Jurkat, Clone E6-1 (cell line): ENCODE measurements around the gene TSEN34.
"Not testable (repeated sequence)": the region's sequence is repeated elsewhere in the genome, so short reads cannot be mapped to it uniquely, and the experiment has no call there.

Experiments
- DNase-seq: peaks from one replicate; pipeline ENCODE4 v3.0.0-alpha.2; 2011; ENCODE audit warnings: low read depth, low spot score
- H3K4me3 ChIP-seq: 2 replicates; pipeline ENCODE4 v1.5.1; 2011; ENCODE audit warnings: mild to moderate bottlenecking, low read length, control low read depth, moderate library complexity

The TSEN34 gene

GRCh38 chr19:54204767-54205468 is 13.8 kb downstream of the TSEN34 start:
- no peak overlapping the region for H3K4me3 ChIP-seq

GRCh38 chr19:54206030-54206830 is 15.1 kb downstream of the TSEN34 start:
- no peak for DNase-seq
- H3K4me3 ChIP-seq = no peak overlapping the region

More at GRCh38 chr19:54204767-54205468, 13.8 kb downstream of the TSEN34 start:
- DNase-seq = no peak

DNA sequence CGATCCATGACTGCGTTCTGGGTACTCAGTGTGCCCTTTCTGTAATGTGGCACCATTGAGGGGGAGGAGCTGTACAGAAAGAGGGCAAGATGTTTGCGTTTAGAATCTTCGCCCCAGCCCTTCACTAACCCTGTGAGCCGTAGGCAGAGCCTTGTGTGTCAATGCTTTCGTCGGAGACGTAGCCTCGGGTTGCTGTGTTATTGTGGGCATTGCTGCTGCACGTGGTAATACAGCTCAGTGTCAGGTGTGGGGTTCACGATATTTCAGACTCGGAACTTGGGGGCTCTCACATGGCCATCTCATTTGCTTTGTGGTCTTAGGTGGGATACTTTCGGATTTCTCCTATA is 15.7 kb downstream of the TSEN34 start:
- H3K4me3 ChIP-seq = no peak overlapping the region
- no peak for DNase-seq

- not testable (repeated sequence) for DNase-seq, H3K4me3 ChIP-seq
These were observed 16.1 kb downstream of the TSEN34 start for GRCh38 chr19:54207193-54207592.

GRCh38 chr19:54207676-54207982 is 16.5 kb downstream of the TSEN34 start:
- no peak overlapping the region for H3K4me3 ChIP-seq
- no peak for DNase-seq

GRCh38 chr19:54207983-54208783 is 17.1 kb downstream of the TSEN34 start:
- peak; percentile 84 for DNase-seq
- no peak overlapping the region for H3K4me3 ChIP-seq

- no peak overlapping the region for H3K4me3 ChIP-seq
- DNase-seq = no peak
These were observed 17.6 kb downstream of the TSEN34 start for GRCh38 chr19:54208784-54209057.

- no peak for DNase-seq
- H3K4me3 ChIP-seq = no peak overlapping the region
These were observed 18.1 kb downstream of the TSEN34 start for GRCh38 chr19:54209058-54209810.

DNA sequence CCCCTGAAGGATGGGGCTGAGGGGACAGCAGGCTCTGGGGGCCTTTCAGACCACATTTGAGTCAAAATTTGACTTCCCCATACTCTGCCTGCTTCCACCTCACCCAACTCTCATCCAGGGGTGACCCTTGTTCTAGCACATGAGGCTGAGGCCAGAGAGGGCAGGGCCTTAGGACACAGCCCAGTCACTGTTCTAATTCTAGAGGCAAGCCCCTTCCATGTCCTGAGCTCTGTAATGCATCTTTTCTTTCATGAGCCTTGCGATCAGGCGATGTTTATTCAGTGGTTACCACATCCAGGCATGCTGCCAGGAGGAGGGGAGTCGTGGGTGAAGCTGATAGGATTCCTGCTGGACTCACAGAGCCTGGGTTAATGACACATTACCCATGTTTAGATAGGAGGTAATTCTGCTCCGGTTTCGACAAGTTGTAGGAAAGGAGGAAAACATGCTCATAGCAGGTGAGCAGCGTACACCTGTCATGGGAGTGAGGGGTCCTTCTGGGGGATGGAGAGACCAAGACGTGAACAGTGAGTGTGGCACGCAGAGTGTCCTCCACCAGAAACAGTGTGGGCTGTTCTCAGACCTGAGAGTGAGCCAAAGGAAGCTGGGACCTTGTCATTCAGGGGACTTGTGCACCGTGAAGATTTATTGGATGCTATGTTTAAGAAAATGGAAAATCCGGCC is 18.8 kb downstream of the TSEN34 start:
- peak; percentile 57 for DNase-seq
- H3K4me3 ChIP-seq = no peak overlapping the region

DNA sequence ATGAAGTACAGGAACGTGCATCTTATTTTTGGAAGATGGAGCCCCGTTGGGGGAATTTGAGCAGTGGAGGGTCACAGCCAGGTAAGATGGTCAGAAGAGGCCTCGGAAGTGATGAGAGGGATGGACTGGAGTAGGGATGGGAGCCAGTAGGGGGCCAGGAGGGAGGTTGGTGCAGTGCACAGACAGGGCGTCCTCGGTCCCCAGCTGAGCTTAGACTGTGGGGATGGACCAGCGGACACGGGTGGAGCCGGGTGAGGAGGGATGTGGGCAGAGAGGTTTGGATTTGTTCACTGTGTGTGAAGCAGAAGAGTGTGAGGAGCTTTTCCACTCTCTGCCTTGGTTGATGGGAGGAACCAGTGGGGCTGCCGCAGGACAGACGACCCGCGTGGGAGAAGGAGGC is 20.1 kb downstream of the TSEN34 start:
- no peak for DNase-seq
- H3K4me3 ChIP-seq = no peak overlapping the region

- DNase-seq, H3K4me3 ChIP-seq: not testable (repeated sequence)
These were observed 23.1 kb downstream of the TSEN34 start for GRCh38 chr19:54214217-54214616.

GRCh38 chr19:54214734-54215133 is 23.6 kb downstream of the TSEN34 start:
- DNase-seq, H3K4me3 ChIP-seq: not testable (repeated sequence)

- DNase-seq = no peak
- no peak overlapping the region for H3K4me3 ChIP-seq
These were observed 25.8 kb downstream of the TSEN34 start for GRCh38 chr19:54216869-54217268.

- not testable (repeated sequence) for H3K4me3 ChIP-seq, DNase-seq
These were observed 26.6 kb downstream of the TSEN34 start for GRCh38 chr19:54217517-54218247.

DNA sequence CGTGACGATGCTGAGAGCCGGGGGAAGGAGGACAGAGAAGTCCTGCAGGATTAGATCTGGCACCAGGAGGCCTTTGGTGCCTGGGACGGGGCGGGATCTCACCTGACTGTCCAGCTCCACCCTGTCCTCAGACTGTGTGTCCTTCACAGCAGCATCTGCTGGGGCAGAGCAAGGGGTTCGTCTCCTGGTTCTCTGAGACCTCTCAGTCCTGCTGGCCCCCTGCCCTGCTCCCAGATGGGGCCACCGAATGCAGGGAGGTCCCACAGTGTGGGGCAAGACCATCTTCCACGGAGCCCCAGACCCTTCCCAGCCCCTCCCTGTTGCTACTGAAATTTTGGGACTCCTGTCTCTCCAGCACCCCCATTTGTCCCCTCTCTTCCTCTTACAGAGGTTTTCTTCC is 27.2 kb downstream of the TSEN34 start:
- no peak overlapping the region for H3K4me3 ChIP-seq
- DNase-seq = no peak

DNA sequence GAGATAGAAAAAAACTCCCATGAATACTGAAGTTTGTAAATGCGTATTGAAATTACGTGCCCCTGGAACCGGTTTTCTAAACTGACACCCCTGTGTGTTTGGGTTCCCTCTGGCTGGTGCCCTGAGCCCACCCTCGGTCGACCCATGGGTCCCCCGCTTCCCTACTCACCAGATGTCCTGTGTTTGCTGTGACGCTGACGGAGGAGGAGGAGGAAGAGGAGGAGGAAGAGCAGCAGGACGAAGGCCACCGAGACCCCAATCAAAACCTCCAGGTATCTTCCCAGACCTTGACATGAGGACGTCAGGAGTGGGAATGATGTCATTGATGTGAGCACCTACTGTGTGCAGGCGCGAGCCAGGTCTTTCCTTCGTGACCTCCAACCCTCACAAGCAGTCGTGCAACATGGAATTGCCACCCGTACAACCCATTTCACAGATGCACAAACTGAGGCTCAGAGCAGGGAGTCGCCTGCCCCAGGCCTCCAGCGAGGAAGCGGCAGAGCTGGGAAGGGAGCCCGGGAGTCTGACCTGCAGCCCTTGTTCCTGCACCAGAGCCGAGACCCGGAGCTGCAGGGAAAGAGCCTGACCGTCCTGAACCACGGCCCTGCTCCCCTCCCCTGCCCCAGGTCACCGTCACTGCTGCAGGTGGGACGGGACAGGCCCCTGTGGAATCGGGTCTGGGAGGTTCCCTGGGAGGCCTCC is 28.0 kb downstream of the TSEN34 start:
- no peak for DNase-seq
- H3K4me3 ChIP-seq = no peak overlapping the region

DNA sequence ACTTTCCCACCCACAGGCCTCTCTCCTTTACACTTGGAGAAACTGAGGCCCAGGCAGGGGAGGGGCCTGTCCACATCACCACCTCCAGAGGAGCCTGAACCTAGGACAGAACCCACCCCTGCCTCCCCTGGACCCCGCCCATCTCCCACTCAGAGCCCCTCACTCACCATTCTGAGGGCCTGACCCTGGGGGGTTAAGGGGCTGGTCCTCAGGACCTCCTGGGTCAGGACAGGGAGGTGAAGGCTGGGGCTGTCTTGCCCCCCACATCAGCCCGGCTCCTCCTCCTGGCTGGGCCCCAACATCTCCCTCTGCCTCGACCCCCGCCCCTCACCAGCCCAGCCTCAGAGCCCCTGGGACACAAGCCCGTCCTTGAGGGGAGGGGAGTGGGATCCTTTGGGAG is 28.6 kb downstream of the TSEN34 start:
- DNase-seq, H3K4me3 ChIP-seq: not testable (repeated sequence)

- not testable (repeated sequence) for DNase-seq, H3K4me3 ChIP-seq
These were observed 30.8 kb downstream of the TSEN34 start for GRCh38 chr19:54221947-54222346.
